ENCODE measurements around the gene IL27RA. TPM values are rescaled to one million over a fixed set of nuclear protein-coding genes. Genes with fewer than 3 reads are reported as not detected.
A peak's percentile ranks its signal among the peaks of the same experiment; 100 is the strongest.

Gene IL27RA
- total RNA-seq, 1 donor from 2014 or later: 4.0 TPM

DNA sequence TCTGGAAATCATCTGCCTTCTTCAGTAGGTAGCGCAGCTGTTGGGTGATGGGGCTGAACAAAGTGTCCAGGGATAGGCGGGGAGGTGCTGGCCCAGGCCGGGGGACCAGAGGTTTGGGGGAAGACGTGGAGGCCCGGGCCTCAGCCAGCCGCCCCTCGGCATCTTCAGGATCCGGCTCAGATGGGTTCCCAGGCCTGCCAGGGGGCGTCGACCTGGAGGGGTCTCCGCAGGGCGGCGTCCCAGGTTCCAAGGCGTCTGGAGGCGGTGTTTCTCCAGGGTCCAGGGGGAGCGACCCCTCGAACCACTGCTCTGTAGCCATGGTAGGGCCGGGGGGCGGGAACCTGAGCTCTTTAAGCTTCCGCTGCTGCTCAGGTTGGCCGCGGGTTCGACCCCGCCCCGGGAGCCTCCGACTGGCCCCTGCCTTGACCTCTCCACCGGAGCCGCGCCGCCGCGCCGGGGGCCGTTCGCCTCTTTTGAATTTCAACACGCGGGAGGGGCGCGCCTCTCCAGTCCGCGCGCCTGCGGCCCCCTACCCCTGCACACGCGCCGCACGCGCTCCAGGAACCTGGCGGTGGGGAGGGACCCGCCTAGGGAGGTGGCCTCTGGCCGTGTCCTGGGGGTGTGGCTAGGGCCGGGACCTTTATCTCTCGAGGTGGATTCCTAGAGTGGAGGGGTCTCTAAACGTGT, 53.9 kb downstream of the IL27RA start, which contains the start of gene C19orf67:
Gene C19orf67 (minus strand): TSS at position 475 of the 687 bp plus-strand sequence. CDS start 156 bp downstream, at position 319.
- H3K4me1 ChIP-seq: peaks cover 36% of the 10 kb centered on the region
- H3K9me3 ChIP-seq (replicated peaks): no peaks in the 10 kb centered on the region
- intact Hi-C loops (cut with micrococcal nuclease): no loop called here
- no peak for DNase-seq
- no peaks in the 10 kb centered on the region for H3K27me3 ChIP-seq (ENCODE audit: low read depth)
- no peak within 1 kb of the TSS for H3K27ac ChIP-seq (replicated peaks)
- TF ChIP-seq, protein P1, sequence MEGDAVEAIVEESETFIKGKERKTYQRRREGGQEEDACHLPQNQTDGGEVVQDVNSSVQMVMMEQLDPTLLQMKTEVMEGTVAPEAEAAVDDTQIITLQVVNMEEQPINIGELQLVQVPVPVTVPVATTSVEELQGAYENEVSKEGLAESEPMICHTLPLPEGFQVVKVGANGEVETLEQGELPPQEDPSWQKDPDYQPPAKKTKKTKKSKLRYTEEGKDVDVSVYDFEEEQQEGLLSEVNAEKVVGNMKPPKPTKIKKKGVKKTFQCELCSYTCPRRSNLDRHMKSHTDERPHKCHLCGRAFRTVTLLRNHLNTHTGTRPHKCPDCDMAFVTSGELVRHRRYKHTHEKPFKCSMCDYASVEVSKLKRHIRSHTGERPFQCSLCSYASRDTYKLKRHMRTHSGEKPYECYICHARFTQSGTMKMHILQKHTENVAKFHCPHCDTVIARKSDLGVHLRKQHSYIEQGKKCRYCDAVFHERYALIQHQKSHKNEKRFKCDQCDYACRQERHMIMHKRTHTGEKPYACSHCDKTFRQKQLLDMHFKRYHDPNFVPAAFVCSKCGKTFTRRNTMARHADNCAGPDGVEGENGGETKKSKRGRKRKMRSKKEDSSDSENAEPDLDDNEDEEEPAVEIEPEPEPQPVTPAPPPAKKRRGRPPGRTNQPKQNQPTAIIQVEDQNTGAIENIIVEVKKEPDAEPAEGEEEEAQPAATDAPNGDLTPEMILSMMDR (IDR thresholded peaks at IDR 0.05; ENCODE audit: borderline replicate concordance): no peak
- H3K36me3 ChIP-seq: peaks cover 17% of the 10 kb centered on the region
- no peak within 1 kb of the TSS for H3K4me3 ChIP-seq

DNA sequence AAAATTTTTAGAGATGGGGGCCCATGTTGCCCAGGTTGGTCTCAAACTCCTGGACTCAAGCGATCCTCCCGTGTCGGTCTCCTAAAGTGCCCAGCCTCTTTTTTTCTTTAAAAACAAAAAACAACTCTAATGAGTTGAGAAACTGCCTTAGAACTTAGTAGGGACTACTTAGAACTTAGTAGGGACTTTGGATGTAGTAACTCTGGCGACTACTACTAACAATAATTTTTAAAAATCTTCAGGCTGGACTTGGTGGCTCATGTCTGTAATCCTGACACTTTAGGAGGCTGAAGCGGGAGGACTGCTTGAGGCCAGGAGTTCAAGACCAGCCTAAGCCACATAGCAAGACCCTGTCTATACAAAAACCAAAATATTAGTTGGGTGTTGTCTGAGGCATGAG, 54.5 kb downstream of the IL27RA start:
- intact Hi-C loops (cut with micrococcal nuclease): no loop called here
- no peak overlapping the region for H3K4me3 ChIP-seq
- TF ChIP-seq, protein P1 (IDR thresholded peaks at IDR 0.05; ENCODE audit: borderline replicate concordance): no peak
- peaks cover 31% of the 10 kb centered on the region for H3K4me1 ChIP-seq
- H3K27ac ChIP-seq (replicated peaks): no peak overlapping the region
- no peaks in the 10 kb centered on the region for H3K9me3 ChIP-seq (replicated peaks)
- no peaks in the 10 kb centered on the region for H3K27me3 ChIP-seq (ENCODE audit: low read depth)
- H3K36me3 ChIP-seq: peaks cover 17% of the 10 kb centered on the region
- no peak for DNase-seq

DNA sequence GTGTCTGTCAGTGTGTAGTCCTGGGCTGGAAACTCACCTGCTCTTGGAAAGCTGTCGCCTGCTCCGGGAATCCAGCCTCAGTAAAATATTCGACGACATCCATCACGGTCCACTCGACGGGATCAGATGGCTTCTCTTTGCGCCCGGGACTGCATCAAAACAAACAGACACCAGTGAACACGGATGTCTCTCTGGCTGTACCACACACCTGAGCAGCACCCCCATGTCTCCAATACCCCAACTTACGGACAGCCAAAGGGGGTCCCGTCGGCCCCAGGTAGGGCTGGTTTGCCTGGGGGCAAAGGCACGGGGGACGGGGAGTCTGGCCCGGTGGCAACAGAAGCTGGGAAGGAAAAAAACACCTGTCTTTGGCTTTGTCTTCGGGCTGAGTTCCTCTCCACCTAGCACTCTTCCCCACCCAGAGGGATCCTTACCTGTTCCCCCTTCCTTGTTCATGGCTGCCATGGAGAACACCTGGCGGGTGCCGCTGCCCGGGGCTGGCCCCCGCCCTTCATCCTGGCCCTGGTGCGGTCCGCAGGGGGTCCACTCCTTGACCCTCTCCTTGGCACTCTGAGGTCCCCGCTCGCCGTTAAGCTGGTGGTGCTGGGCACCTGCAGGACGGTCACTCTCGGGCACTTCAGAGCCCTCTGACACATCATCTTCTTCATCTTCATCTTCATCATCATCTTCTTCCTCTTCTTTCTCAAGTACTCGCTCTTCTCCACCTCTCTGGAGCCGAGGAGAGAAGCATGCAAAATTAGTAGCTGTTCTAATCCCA, 57.3 kb downstream of the IL27RA start:
- intact Hi-C loops (cut with micrococcal nuclease): no loop called here
- peaks cover 24% of the 10 kb centered on the region for H3K4me1 ChIP-seq
- H3K4me3 ChIP-seq: peak overlapping the region; percentile 95
- H3K9me3 ChIP-seq (replicated peaks): peaks cover 11% of the 10 kb centered on the region
- no peaks in the 10 kb centered on the region for H3K27me3 ChIP-seq (ENCODE audit: low read depth)
- H3K36me3 ChIP-seq: peaks cover 25% of the 10 kb centered on the region
- TF ChIP-seq, protein P1 (IDR thresholded peaks at IDR 0.05; ENCODE audit: borderline replicate concordance): no peak
- peak overlapping the region; percentile 98 for H3K27ac ChIP-seq (replicated peaks)
- DNase-seq: no peak

DNA sequence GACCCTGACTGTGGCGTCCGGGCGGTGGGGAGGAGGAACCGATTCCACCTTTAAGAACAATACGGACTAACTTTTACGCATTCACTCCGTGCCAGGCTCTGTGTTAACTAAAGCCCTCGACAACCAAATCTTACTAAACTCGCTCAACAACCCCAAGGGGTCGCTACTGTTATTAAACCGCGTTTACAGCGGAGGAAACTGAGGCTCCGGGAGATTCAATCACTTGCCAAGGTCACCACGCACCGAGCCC, 57.8 kb downstream of the IL27RA start:
- H3K4me3 ChIP-seq: peak overlapping the region; percentile 95
- DNase-seq: no peak
- peak overlapping the region; percentile 98 for H3K27ac ChIP-seq (replicated peaks)
- peaks cover 24% of the 10 kb centered on the region for H3K4me1 ChIP-seq
- TF ChIP-seq, protein P1 (IDR thresholded peaks at IDR 0.05; ENCODE audit: borderline replicate concordance): peak; percentile 26
- intact Hi-C loops (cut with micrococcal nuclease): no loop called here
- peaks cover 25% of the 10 kb centered on the region for H3K36me3 ChIP-seq
- peaks cover 12% of the 10 kb centered on the region for H3K9me3 ChIP-seq (replicated peaks)
- H3K27me3 ChIP-seq (ENCODE audit: low read depth): no peaks in the 10 kb centered on the region

DNA sequence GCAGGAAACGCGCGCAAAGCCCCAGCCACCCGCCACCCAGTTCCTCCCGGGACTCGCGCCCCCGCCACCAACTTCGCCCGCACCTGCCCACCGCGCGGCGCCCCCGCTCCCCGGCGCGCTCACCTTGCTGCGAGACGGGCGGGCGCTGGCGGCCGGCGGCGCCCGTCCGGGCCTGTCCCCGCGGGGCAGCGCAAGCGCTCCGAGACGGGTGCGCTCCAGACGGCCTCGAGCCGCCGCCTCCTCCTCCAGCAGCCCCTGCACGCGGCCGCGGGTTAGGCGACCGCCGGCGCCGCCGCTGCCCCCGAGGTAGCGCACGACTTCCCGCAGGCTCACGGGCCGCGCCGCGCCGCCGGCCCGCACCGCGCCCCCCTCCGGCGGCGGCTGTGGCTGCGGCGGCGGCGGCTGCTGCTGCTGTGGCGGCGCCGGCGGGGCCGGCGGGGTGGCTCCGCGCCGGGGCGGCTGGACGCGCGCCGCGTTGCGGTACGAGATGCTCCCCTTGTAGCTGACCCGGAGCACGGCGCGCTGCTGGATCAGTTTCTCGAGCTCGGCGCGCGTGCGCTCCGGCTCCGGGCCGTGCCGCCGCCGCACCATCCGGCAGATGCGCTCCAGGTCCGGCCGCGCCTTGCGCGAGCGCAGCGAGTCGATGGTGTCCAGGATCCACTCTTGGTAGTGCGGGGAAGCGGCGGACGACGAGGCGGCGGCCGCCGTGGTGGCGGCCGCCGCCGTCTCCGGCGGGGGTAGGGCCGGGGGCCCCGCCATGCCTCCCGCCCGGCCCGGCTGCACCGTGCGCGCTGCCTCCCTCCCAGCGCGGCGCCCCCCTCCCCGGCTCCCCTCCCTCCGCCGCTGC, 58.3 kb downstream of the IL27RA start:
- Histone ChIP-seq H3K9me3 (replicated peaks) (peaks cover 12% of the 10 kb centered on the region), H3K27ac (replicated peaks) (peak overlapping the region; percentile 98), H3K4me1 (peaks cover 24% of the 10 kb centered on the region), H3K36me3 (peaks cover 25% of the 10 kb centered on the region), H3K27me3 (ENCODE audit: low read depth) (no peaks in the 10 kb centered on the region), H3K4me3 (peak overlapping the region; percentile 95)
- DNase-seq: peak; percentile 58
- TF ChIP-seq, protein P1 (IDR thresholded peaks at IDR 0.05; ENCODE audit: borderline replicate concordance): no peak
- intact Hi-C loops (cut with micrococcal nuclease): no loop called here
